IMR-90 (cell line): ENCODE data around the gene ATP9B.

ENCODE experiments used
- CTCF ChIP-seq: conservative IDR thresholded peaks from 2 replicates; pipeline ENCODE4 v1.5.1; 2012; ENCODE audit warnings: mild to moderate bottlenecking, low read depth, low read length, improper control_type of control experiment
- MAZ ChIP-seq: IDR thresholded peaks from 2 replicates; pipeline ENCODE4 v1.6.1; 2012; ENCODE audit warnings: low read depth, mild to moderate bottlenecking, low read length, improper control_type of control experiment, moderate library complexity, borderline replicate concordance
- POLR2A ChIP-seq: IDR thresholded peaks from 2 replicates; pipeline ENCODE4 v1.6.1; 2012; ENCODE audit warnings: mild to moderate bottlenecking, low read depth, low read length
- RAD21 ChIP-seq: IDR thresholded peaks from 2 replicates; pipeline ENCODE4 v1.6.1; 2012; ENCODE audit warnings: low read length, improper control_type of control experiment
- RCOR1 ChIP-seq: IDR thresholded peaks from 2 replicates; pipeline ENCODE4 v1.6.1; 2012; ENCODE audit warnings: mild to moderate bottlenecking, low read length, improper control_type of control experiment; ENCODE audit not compliant: insufficient replicate concordance
- RFX5 ChIP-seq: IDR thresholded peaks from 2 replicates; pipeline ENCODE4 v1.8.0; 2012; ENCODE audit warnings: low read depth, mild to moderate bottlenecking, low read length, moderate library complexity
- SMC3 ChIP-seq: fragments of 150-350 bp; IDR thresholded peaks from 2 replicates; pipeline ENCODE4 v1.6.1; 2016; ENCODE audit warnings: low read depth, mild to moderate bottlenecking, antibody characterized with exemption, low read length, moderate library complexity
- USF2 ChIP-seq: fragments of 150-350 bp; IDR thresholded peaks from 2 replicates; pipeline ENCODE4 v1.6.1; 2017; ENCODE audit warnings: mild to moderate bottlenecking, antibody characterized with exemption, low read length, low read depth

GRCh38 chr18:79218605-79219190 is 149.5 kb downstream of the ATP9B start:
- TF ChIP-seq CTCF (no peak), POLR2A (no peak), SMC3 (no peak), MAZ (no peak), USF2 (no peak), RCOR1 (no peak), RFX5 (no peak), RAD21 (no peak)
